Fibroblast of upper back skin (primary cell): ENCODE data around the gene ZNF554.
"Not testable (repeated sequence)": the region's sequence is repeated elsewhere in the genome, so short reads cannot be mapped to it uniquely, and the experiment has no call there.

ENCODE experiments used
- DNase-seq: peaks from one replicate; pipeline ENCODE4 v3.0.0-alpha.2; 2013

Gene ZNF554

GRCh38 chr19:2872175-2872574, 52.5 kb downstream of the ZNF554 start:
- not testable (repeated sequence) for DNase-seq

GRCh38 chr19:2877398-2878331, 58.0 kb downstream of the ZNF554 start:
- DNase-seq = no peak

- DNase-seq = no peak
Observed at GRCh38 chr19:2883686-2884439, 64.2 kb downstream of the ZNF554 start.

DNA sequence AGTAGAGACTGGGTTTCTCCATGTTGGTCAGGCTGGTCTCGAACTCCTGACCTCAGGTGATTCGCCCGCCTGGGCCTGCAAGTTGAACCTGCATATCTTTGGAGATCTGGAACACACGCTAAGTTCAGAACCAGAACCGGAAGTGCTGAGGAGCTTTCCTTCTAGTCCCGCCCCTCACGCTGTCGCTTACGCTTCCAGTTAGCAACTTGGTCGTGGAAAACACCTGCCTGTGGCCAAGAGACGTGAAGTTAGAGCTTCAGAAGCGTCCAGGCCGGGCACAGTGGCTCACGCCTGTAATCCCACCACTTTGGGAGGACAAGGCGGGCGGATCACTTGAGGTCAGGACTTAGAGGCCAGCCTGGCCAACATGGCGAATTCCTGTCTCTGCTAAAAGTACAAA, 66.1 kb downstream of the ZNF554 start:
- no peak for DNase-seq
